GM23338 (cell line): ENCODE data around the gene TRIM36. TPM values are rescaled to one million over a fixed set of nuclear protein-coding genes. Genes with fewer than 3 reads are reported as not detected.

ENCODE experiments used
- ATAC-seq: fragments of 200-7000 bp; cut with Tn5 transposase; 3 replicates; pipeline ENCODE4 v1.9.1; 2020
- DNase-seq: peaks from one replicate; pipeline ENCODE4 v3.0.0-alpha.2; 2015; ENCODE audit warnings: low spot score
- H2AFZ ChIP-seq: fragments of 200-600 bp; sonication (generic); 2 replicates; pipeline ENCODE4 v1.8.0; 2016; ENCODE audit warnings: antibody characterized with exemption, mild to moderate bottlenecking, moderate library complexity
- H3F3A ChIP-seq: fragments of 200-600 bp; sonication (generic); replicated peaks from 2 replicates; pipeline ENCODE4 v1.8.0; 2017; ENCODE audit warnings: antibody characterized with exemption, mixed run types, low read depth
- H3K27ac ChIP-seq: fragments of 200-600 bp; sonication (generic); 2 replicates; pipeline ENCODE4 v1.6.1; 2016; ENCODE audit warnings: low read depth
- H3K27me3 ChIP-seq: fragments of 200-600 bp; sonication (generic); 2 replicates; pipeline ENCODE4 v1.8.0; 2016; ENCODE audit warnings: mild to moderate bottlenecking, mixed run types, moderate library complexity; ENCODE audit not compliant: insufficient read depth
- H3K36me3 ChIP-seq: fragments of 200-600 bp; sonication (generic); 2 replicates; pipeline ENCODE4 v1.8.0; 2016; ENCODE audit warnings: mild to moderate bottlenecking; ENCODE audit not compliant: insufficient read depth
- H3K4me1 ChIP-seq: fragments of 200-600 bp; sonication (generic); 2 replicates; pipeline ENCODE4 v1.8.0; 2016; ENCODE audit warnings: mild to moderate bottlenecking, moderate library complexity; ENCODE audit not compliant: insufficient read depth
- H3K4me2 ChIP-seq: fragments of 200-600 bp; sonication (generic); 2 replicates; pipeline ENCODE4 v1.7.1; 2017; ENCODE audit warnings: mixed run types
- H3K4me3 ChIP-seq: fragments of 200-600 bp; sonication (generic); 2 replicates; pipeline ENCODE4 v1.6.1; 2016; ENCODE audit warnings: mixed run types
- H3K79me2 ChIP-seq: fragments of 200-600 bp; sonication (generic); replicated peaks from 2 replicates; pipeline ENCODE4 v1.8.0; 2017; ENCODE audit warnings: mild to moderate bottlenecking; ENCODE audit not compliant: insufficient read depth
- H3K9me2 ChIP-seq: fragments of 200-600 bp; sonication (generic); 2 replicates; pipeline ENCODE4 v1.8.0; 2017; ENCODE audit not compliant: insufficient read depth
- H4K20me1 ChIP-seq: fragments of 200-600 bp; sonication (generic); replicated peaks from 2 replicates; pipeline ENCODE4 v1.8.0; 2017; ENCODE audit warnings: mild to moderate bottlenecking; ENCODE audit not compliant: insufficient read depth
- H3K27ac Mint-ChIP-seq: 2 replicates; pipeline ENCODE4 v1.8.0; 2020; ENCODE audit warnings: inconsistent platforms, mild to moderate bottlenecking, moderate library complexity, mixed read lengths
- H3K27me3 Mint-ChIP-seq: 3 replicates; pipeline ENCODE4 v1.8.0; 2022; ENCODE audit warnings: low read depth, mild to moderate bottlenecking, moderate library complexity, mixed read lengths, inconsistent platforms; ENCODE audit not compliant: insufficient read depth, poor library complexity
- H3K36me3 Mint-ChIP-seq: 3 replicates; pipeline ENCODE4 v1.8.0; 2021; ENCODE audit warnings: low read depth, mild to moderate bottlenecking, inconsistent platforms, moderate library complexity, mixed read lengths
- H3K4me1 Mint-ChIP-seq: 3 replicates; pipeline ENCODE4 v1.8.0; 2020; ENCODE audit warnings: mild to moderate bottlenecking, inconsistent platforms, mixed read lengths
- H3K4me3 Mint-ChIP-seq: 3 replicates; pipeline ENCODE4 v1.8.0; 2021; ENCODE audit warnings: moderate library complexity, mild to moderate bottlenecking, inconsistent platforms, mixed read lengths
- H3K9me3 Mint-ChIP-seq: 3 replicates; pipeline ENCODE4 v1.8.0; 2020; ENCODE audit warnings: moderate library complexity, mild to moderate bottlenecking, inconsistent platforms, mixed read lengths
- CREB1 ChIP-seq: fragments of 250-450 bp; sonication (Bioruptor Pico); IDR thresholded peaks from 2 replicates; pipeline ENCODE4 v1.5.0; 2020; ENCODE audit warnings: low read depth, mild to moderate bottlenecking, moderate library complexity
- EZH2 ChIP-seq: fragments of 200-600 bp; sonication (generic); IDR thresholded peaks from one replicate; pipeline ENCODE4 v1.8.0; 2017; ENCODE audit warnings: antibody characterized with exemption, mild to moderate bottlenecking, low read depth; ENCODE audit not compliant: unreplicated experiment
- EZH2phosphoT487 ChIP-seq: fragments of 200-600 bp; sonication (generic); IDR thresholded peaks from one replicate; pipeline ENCODE4 v1.8.1; 2018; ENCODE audit warnings: antibody characterized with exemption; ENCODE audit not compliant: unreplicated experiment
- JUNB ChIP-seq: IDR thresholded peaks from one replicate; pipeline ENCODE4 v1.6.1; 2016; ENCODE audit warnings: antibody characterized with exemption; ENCODE audit not compliant: unreplicated experiment
- NANOG ChIP-seq: IDR thresholded peaks from 2 replicates; pipeline ENCODE4 v1.6.1; 2016; ENCODE audit warnings: antibody characterized with exemption, borderline replicate concordance
- POLR2AphosphoS5 ChIP-seq: IDR thresholded peaks from 2 replicates; pipeline ENCODE4 v1.6.1; 2016; ENCODE audit warnings: antibody characterized with exemption, low read depth
- REST ChIP-seq: IDR thresholded peaks from one replicate; pipeline ENCODE4 v1.6.1; 2018; ENCODE audit warnings: antibody characterized with exemption; ENCODE audit not compliant: unreplicated experiment
- STAT1 ChIP-seq: IDR thresholded peaks from one replicate; pipeline ENCODE4 v1.6.1; 2016; ENCODE audit warnings: antibody characterized with exemption; ENCODE audit not compliant: unreplicated experiment
- ZNF114 ChIP-seq: fragments of 250-450 bp; sonication (Bioruptor Pico); IDR thresholded peaks from 2 replicates; pipeline ENCODE4 v1.5.0; 2020; ENCODE audit warnings: mild to moderate bottlenecking, moderate library complexity
- ZNF331 ChIP-seq: fragments of 250-450 bp; sonication (Bioruptor Pico); IDR thresholded peaks from 2 replicates; pipeline ENCODE4 v1.5.0; 2020; ENCODE audit warnings: low read depth, mild to moderate bottlenecking, moderate library complexity
- ZNF462 ChIP-seq: fragments of 250-450 bp; sonication (Bioruptor Pico); IDR thresholded peaks from 2 replicates; pipeline ENCODE4 v1.5.0; 2020; ENCODE audit warnings: mild to moderate bottlenecking, moderate library complexity
- polyA plus RNA-seq: library from polyadenylated mRNA; unstranded; fragments of >200 nt; fragmentation: Nextera tagmentation; extraction: Ambion mirVana; gene quantifications from 2 replicates; pipeline ENCODE4 v1.2.1, GENCODE V29; 2016
- total RNA-seq: library from RNA; depleted of rRNA; stranded (reverse); fragments of >200 nt; shearing (Covaris generic); gene quantifications from 2 replicates; pipeline ENCODE4 v1.2.3, GENCODE V29; 2014
- TF ChIP-seq, protein P1 (sequence below): IDR thresholded peaks from 2 replicates; pipeline ENCODE4 v1.6.1; 2016; ENCODE audit warnings: antibody characterized with exemption
- TF ChIP-seq, protein P2 (sequence below), 2 experiments: fragments of 200-600 bp in 1 of 2; sonication (generic) in 1 of 2; conservative IDR thresholded peaks; 2 replicates each; pipeline versions ENCODE4 v1.5.1 to v1.6.1; 2016 to 2017; ENCODE audit warnings: antibody characterized with exemption in 2 of 2, low read depth in 2 of 2, mild to moderate bottlenecking in 2 of 2, moderate library complexity in 1 of 2

The TRIM36 gene
- total and polyA plus RNA-seq, 2 experiments from 2014 or later: 4.4 to 14.1 TPM

GRCh38 chr5:115194676-115195075 lies 25.0 kb upstream of the TRIM36 start:
- Histone ChIP-seq H3K79me2 (no peaks in the 10 kb centered on the region), H3K27ac (no peak overlapping the region), H3F3A (no peaks in the 10 kb centered on the region), H3K9me2 (no peaks in the 10 kb centered on the region), H3K4me1 (peaks cover 7% of the 10 kb centered on the region; the same call in 1 of the 2 replicates), H3K4me3 (no peak overlapping the region), H3K36me3 (no peaks in the 10 kb centered on the region), H2AFZ (no peak overlapping the region), H4K20me1 (no peaks in the 10 kb centered on the region), H3K4me2 (no peak overlapping the region), H3K27me3 (no peaks in the 10 kb centered on the region)
- Mint-ChIP-seq H3K36me3 (no peaks in the 10 kb centered on the region), H3K9me3 (no peaks in the 10 kb centered on the region), H3K4me3 (no peak overlapping the region), H3K27me3 (peaks cover 1% of the 10 kb centered on the region), H3K27ac (no peak overlapping the region), H3K4me1 (peaks cover 15% of the 10 kb centered on the region)
- ATAC-seq: no peak
- no peak for TF ChIP-seq POLR2AphosphoS5
- TF ChIP-seq EZH2: no peak
- no peak for TF ChIP-seq ZNF462 (CRISPR knock-in tag)
- no peak for TF ChIP-seq NANOG
- TF ChIP-seq, protein P1, sequence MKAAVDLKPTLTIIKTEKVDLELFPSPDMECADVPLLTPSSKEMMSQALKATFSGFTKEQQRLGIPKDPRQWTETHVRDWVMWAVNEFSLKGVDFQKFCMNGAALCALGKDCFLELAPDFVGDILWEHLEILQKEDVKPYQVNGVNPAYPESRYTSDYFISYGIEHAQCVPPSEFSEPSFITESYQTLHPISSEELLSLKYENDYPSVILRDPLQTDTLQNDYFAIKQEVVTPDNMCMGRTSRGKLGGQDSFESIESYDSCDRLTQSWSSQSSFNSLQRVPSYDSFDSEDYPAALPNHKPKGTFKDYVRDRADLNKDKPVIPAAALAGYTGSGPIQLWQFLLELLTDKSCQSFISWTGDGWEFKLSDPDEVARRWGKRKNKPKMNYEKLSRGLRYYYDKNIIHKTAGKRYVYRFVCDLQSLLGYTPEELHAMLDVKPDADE: no peak
- no peak for TF ChIP-seq ZNF114 (CRISPR knock-in tag)
- TF ChIP-seq ZNF331 (CRISPR knock-in tag): no peak
- no peak for TF ChIP-seq EZH2phosphoT487
- TF ChIP-seq CREB1: no peak
- TF ChIP-seq, protein P2, sequence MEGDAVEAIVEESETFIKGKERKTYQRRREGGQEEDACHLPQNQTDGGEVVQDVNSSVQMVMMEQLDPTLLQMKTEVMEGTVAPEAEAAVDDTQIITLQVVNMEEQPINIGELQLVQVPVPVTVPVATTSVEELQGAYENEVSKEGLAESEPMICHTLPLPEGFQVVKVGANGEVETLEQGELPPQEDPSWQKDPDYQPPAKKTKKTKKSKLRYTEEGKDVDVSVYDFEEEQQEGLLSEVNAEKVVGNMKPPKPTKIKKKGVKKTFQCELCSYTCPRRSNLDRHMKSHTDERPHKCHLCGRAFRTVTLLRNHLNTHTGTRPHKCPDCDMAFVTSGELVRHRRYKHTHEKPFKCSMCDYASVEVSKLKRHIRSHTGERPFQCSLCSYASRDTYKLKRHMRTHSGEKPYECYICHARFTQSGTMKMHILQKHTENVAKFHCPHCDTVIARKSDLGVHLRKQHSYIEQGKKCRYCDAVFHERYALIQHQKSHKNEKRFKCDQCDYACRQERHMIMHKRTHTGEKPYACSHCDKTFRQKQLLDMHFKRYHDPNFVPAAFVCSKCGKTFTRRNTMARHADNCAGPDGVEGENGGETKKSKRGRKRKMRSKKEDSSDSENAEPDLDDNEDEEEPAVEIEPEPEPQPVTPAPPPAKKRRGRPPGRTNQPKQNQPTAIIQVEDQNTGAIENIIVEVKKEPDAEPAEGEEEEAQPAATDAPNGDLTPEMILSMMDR (conservative IDR thresholded peaks at IDR 0.05; ENCODE audit: low read depth in 2 of 2): no peak
- no peak for TF ChIP-seq STAT1
- no peak for TF ChIP-seq REST
- TF ChIP-seq JUNB: no peak
- no peak for DNase-seq
